IgD-negative memory B cell (primary cell): Measurements from ENCODE around the gene CDKN1A. TPM values are rescaled to one million over a fixed set of nuclear protein-coding genes. Genes with fewer than 3 reads are reported as not detected.
"Not testable (repeated sequence)": the region's sequence is repeated elsewhere in the genome, so short reads cannot be mapped to it uniquely, and the experiment has no call there.

Experiments used
- H3K27ac Mint-ChIP-seq, 3 donors: one replicate each; pipeline ENCODE4 v1.8.0; 2020 to 2022; ENCODE audit warnings: mild to moderate bottlenecking in 3 of 3, mixed read lengths in 3 of 3, moderate library complexity in 1 of 3
- H3K27me3 Mint-ChIP-seq: one replicate; pipeline ENCODE4 v1.8.0; 2021; ENCODE audit warnings: mixed read lengths
- H3K36me3 Mint-ChIP-seq: one replicate; pipeline ENCODE4 v1.8.0; 2020; ENCODE audit warnings: mild to moderate bottlenecking, mixed read lengths
- H3K4me1 Mint-ChIP-seq, 3 donors: one replicate each; pipeline ENCODE4 v1.8.0; 2020 to 2022; ENCODE audit warnings: mixed read lengths in 3 of 3, mild to moderate bottlenecking in 1 of 3
- H3K4me3 Mint-ChIP-seq, 4 donors: one replicate each; pipeline ENCODE4 v1.8.0; 2020 to 2022; ENCODE audit warnings: mild to moderate bottlenecking in 4 of 4, mixed read lengths in 4 of 4, moderate library complexity in 3 of 4
- H3K9me3 Mint-ChIP-seq, 3 donors: one replicate each; pipeline ENCODE4 v1.8.0; 2020 to 2021; ENCODE audit warnings: mixed read lengths in 3 of 3, mild to moderate bottlenecking in 1 of 3
- polyA plus RNA-seq: library from polyadenylated mRNA; unstranded; fragments of 300-500 nt; fragmentation: Illumina TruSeq; gene quantifications from one replicate; pipeline ENCODE4 v1.2.3, GENCODE V29; 2021

CDKN1A gene
- polyA plus RNA-seq, 1 donor from 2014 or later = 81.1 TPM

- Mint-ChIP-seq H3K27ac (no peak overlapping the region), H3K27me3 (peaks cover 7% of the 10 kb centered on the region), H3K4me1 (peaks cover 8 to 15% (median 14%) of the 10 kb centered on the region in 3 donors), H3K36me3 (no peaks in the 10 kb centered on the region), H3K4me3 (peak overlapping the region in 1 of 4 donors; percentile 41), H3K9me3 (no peaks in the 10 kb centered on the region)
Measured at GRCh38 chr6:36649086-36649485, 29.4 kb upstream of the CDKN1A start.

- Mint-ChIP-seq H3K36me3 (no peaks in the 10 kb centered on the region), H3K27me3 (peaks cover 7% of the 10 kb centered on the region), H3K9me3 (no peaks in the 10 kb centered on the region), H3K27ac (no peak overlapping the region), H3K4me3 (peak overlapping the region in 1 of 4 donors; percentile 41), H3K4me1 (peaks cover 8 to 15% (median 14%) of the 10 kb centered on the region in 3 donors)
Measured at GRCh38 chr6:36649701-36650484, 28.6 kb upstream of the CDKN1A start.

GRCh38 chr6:36650848-36651478, 27.6 kb upstream of the CDKN1A start:
- H3K9me3 Mint-ChIP-seq = no peaks in the 10 kb centered on the region
- H3K27ac Mint-ChIP-seq = peak overlapping the region in 1 of 3 donors; percentile 89
- H3K36me3 Mint-ChIP-seq = no peaks in the 10 kb centered on the region
- H3K27me3 Mint-ChIP-seq = peaks cover 9% of the 10 kb centered on the region
- peak overlapping the region in 3 of 4 donors; percentile 12 to 59 (median 51) for H3K4me3 Mint-ChIP-seq
- peaks cover 8 to 17% (median 12%) of the 10 kb centered on the region in 3 donors for H3K4me1 Mint-ChIP-seq

- Mint-ChIP-seq H3K36me3 (peaks cover 1% of the 10 kb centered on the region), H3K4me3 (peak overlapping the region in 1 of 4 donors; percentile 54), H3K4me1 (peaks cover 12 to 17% (median 12%) of the 10 kb centered on the region in 3 donors), H3K9me3 (no peaks in the 10 kb centered on the region), H3K27ac (peak overlapping the region in 1 of 3 donors; percentile 89), H3K27me3 (peaks cover 9% of the 10 kb centered on the region)
Measured at GRCh38 chr6:36651659-36652379, 26.7 kb upstream of the CDKN1A start.

- H3K27me3 Mint-ChIP-seq = peaks cover 17% of the 10 kb centered on the region
- H3K9me3 Mint-ChIP-seq = not testable (repeated sequence)
Measured at GRCh38 chr6:36654469-36654868, 24.0 kb upstream of the CDKN1A start.

GRCh38 chr6:36655085-36655724, 23.3 kb upstream of the CDKN1A start:
- Mint-ChIP-seq H3K36me3 (peaks cover 1% of the 10 kb centered on the region), H3K4me3 (no peak overlapping the region), H3K27me3 (peaks cover 23% of the 10 kb centered on the region), H3K27ac (peak overlapping the region in 1 of 3 donors; percentile 2), H3K4me1 (peaks cover 8 to 16% (median 12%) of the 10 kb centered on the region in 3 donors), H3K9me3 (no peaks in the 10 kb centered on the region)

More at GRCh38 chr6:36654469-36654868, 24.0 kb upstream of the CDKN1A start:
- peaks cover 12 to 18% (median 12%) of the 10 kb centered on the region in 3 donors for H3K4me1 Mint-ChIP-seq
- H3K27ac Mint-ChIP-seq, H3K4me3 Mint-ChIP-seq, H3K36me3 Mint-ChIP-seq: not testable (repeated sequence)

GRCh38 chr6:36656441-36656840, 22.1 kb upstream of the CDKN1A start:
- Mint-ChIP-seq H3K27me3 (peaks cover 18% of the 10 kb centered on the region), H3K4me1 (peaks cover 0 to 5% (median 4%) of the 10 kb centered on the region in 3 donors), H3K27ac (no peak overlapping the region), H3K9me3 (no peaks in the 10 kb centered on the region), H3K36me3 (peaks cover 1% of the 10 kb centered on the region), H3K4me3 (no peak overlapping the region)

GRCh38 chr6:36657271-36657670, 21.2 kb upstream of the CDKN1A start:
- no peaks in the 10 kb centered on the region for H3K9me3 Mint-ChIP-seq
- H3K27ac Mint-ChIP-seq = no peak overlapping the region
- H3K27me3 Mint-ChIP-seq = peaks cover 18% of the 10 kb centered on the region
- H3K4me1 Mint-ChIP-seq = peaks cover 1 to 7% (median 5%) of the 10 kb centered on the region in 3 donors
- H3K4me3 Mint-ChIP-seq = no peak overlapping the region
- peaks cover 1% of the 10 kb centered on the region for H3K36me3 Mint-ChIP-seq

GRCh38 chr6:36657942-36658544, 20.5 kb upstream of the CDKN1A start:
- Mint-ChIP-seq H3K27ac (peak overlapping the region in 1 of 3 donors; percentile 73), H3K9me3 (no peaks in the 10 kb centered on the region), H3K27me3 (peaks cover 18% of the 10 kb centered on the region), H3K36me3 (peaks cover 1% of the 10 kb centered on the region), H3K4me1 (peaks cover 5 to 14% (median 9%) of the 10 kb centered on the region in 3 donors), H3K4me3 (no peak overlapping the region)

GRCh38 chr6:36659271-36659670, 19.2 kb upstream of the CDKN1A start:
- H3K4me3 Mint-ChIP-seq = no peak overlapping the region
- no peaks in the 10 kb centered on the region for H3K9me3 Mint-ChIP-seq
- H3K27me3 Mint-ChIP-seq = peaks cover 18% of the 10 kb centered on the region
- peaks cover 10 to 25% (median 13%) of the 10 kb centered on the region in 3 donors for H3K4me1 Mint-ChIP-seq
- H3K27ac Mint-ChIP-seq = peak overlapping the region in 1 of 3 donors; percentile 15
- peaks cover 1% of the 10 kb centered on the region for H3K36me3 Mint-ChIP-seq

- H3K36me3 Mint-ChIP-seq = peaks cover 1% of the 10 kb centered on the region
- no peaks in the 10 kb centered on the region for H3K9me3 Mint-ChIP-seq
- H3K27ac Mint-ChIP-seq = no peak overlapping the region
- H3K27me3 Mint-ChIP-seq = peaks cover 15% of the 10 kb centered on the region
- peaks cover 18 to 33% (median 20%) of the 10 kb centered on the region in 3 donors for H3K4me1 Mint-ChIP-seq
- H3K4me3 Mint-ChIP-seq = no peak overlapping the region
Measured at GRCh38 chr6:36660771-36661471, 17.6 kb upstream of the CDKN1A start.

- no peaks in the 10 kb centered on the region for H3K9me3 Mint-ChIP-seq
- no peak overlapping the region for H3K4me3 Mint-ChIP-seq
- H3K36me3 Mint-ChIP-seq = no peaks in the 10 kb centered on the region
- H3K27me3 Mint-ChIP-seq = peaks cover 15% of the 10 kb centered on the region
- H3K27ac Mint-ChIP-seq = peak overlapping the region in 1 of 3 donors; percentile 67
- peaks cover 20 to 41% (median 29%) of the 10 kb centered on the region in 3 donors for H3K4me1 Mint-ChIP-seq
Measured at GRCh38 chr6:36662380-36662779, 16.1 kb upstream of the CDKN1A start.

- Mint-ChIP-seq H3K9me3 (no peaks in the 10 kb centered on the region), H3K27me3 (peaks cover 13% of the 10 kb centered on the region), H3K4me1 (peaks cover 20 to 42% (median 31%) of the 10 kb centered on the region in 3 donors), H3K4me3 (peak overlapping the region in 1 of 4 donors; percentile 18), H3K36me3 (no peaks in the 10 kb centered on the region), H3K27ac (no peak overlapping the region)
Measured at GRCh38 chr6:36662827-36663256, 15.7 kb upstream of the CDKN1A start.
